ENCODE measurements around the gene KCNJ15.
A peak's percentile ranks its signal among the peaks of the same experiment; 100 is the strongest.

- TF ChIP-seq CTCF (IDR thresholded peaks at IDR 0.05) (peak; percentile 81), REST (IDR thresholded peaks at IDR 0.05; ENCODE audit: insufficient read depth in 1 of 2, low read depth in 2 of 2, low read length in 1 of 2) (no peak), POLR2AphosphoS5 (IDR thresholded peaks at IDR 0.05; ENCODE audit: low read depth, low read length) (no peak), SIN3A (IDR thresholded peaks at IDR 0.05; ENCODE audit: borderline replicate concordance, insufficient read depth, low read depth, low read length) (no peak), TCF7L2 (IDR thresholded peaks at IDR 0.05; ENCODE audit: low read depth, low read length) (no peak)
Observed at GRCh38 chr21:38219049-38219628, 37.7 kb upstream of the KCNJ15 start.
